Keratinocyte (primary cell): ENCODE data around the gene DPH6.

Source experiments
- CTCF ChIP-seq, 3 experiments: IDR thresholded peaks in 1 of 3; conservative IDR thresholded peaks in 1 of 3; optimal IDR thresholded peaks in 1 of 3; 2 replicates in 2 of 3; 3 replicates in 1 of 3; pipeline versions ENCODE3 to v1.5.1; 2011; ENCODE audit warnings: low read length in 3 of 3, mild to moderate bottlenecking in 3 of 3, moderate library complexity in 2 of 3, control low read depth in 1 of 3, inconsistent platforms in 1 of 3; ENCODE audit not compliant: insufficient read depth in 2 of 3; ENCODE audit errors: extremely low read depth in 1 of 3
- EZH2 ChIP-seq: IDR thresholded peaks from one replicate; pipeline ENCODE4 v1.6.1; 2012; ENCODE audit warnings: inconsistent platforms, mild to moderate bottlenecking, low read length, moderate library complexity

- TF ChIP-seq CTCF (optimal IDR thresholded peaks at IDR 0.05 in 1 of 3, IDR thresholded peaks at IDR 0.05 in 1 of 3, conservative IDR thresholded peaks at IDR 0.05 in 1 of 3; ENCODE audit: extremely low read depth in 1 of 3, insufficient read depth in 2 of 3, low read length in 3 of 3) (no peak), EZH2 (no peak)
Observed at GRCh38 chr15:35481992-35482391, 64.0 kb downstream of the DPH6 start.
